Hematopoietic multipotent progenitor cell treated with erythropoietin and hydrocortisone succinate and interleukin-3 and kit ligand, for 4 days (in vitro differentiated cells): ENCODE measurements around the gene ADA.
A peak's percentile ranks its signal among the peaks of the same experiment; 100 is the strongest.
"Not testable (repeated sequence)": the region's sequence is repeated elsewhere in the genome, so short reads cannot be mapped to it uniquely, and the experiment has no call there.

Source experiments
- DNase-seq: peaks from one replicate; pipeline ENCODE4 v3.0.0-alpha.2; 2015

The ADA gene

GRCh38 chr20:44597930-44598329 is 53.6 kb downstream of the ADA start:
- DNase-seq: no peak

GRCh38 chr20:44597516-44597915 is 54.0 kb downstream of the ADA start:
- no peak for DNase-seq

DNA sequence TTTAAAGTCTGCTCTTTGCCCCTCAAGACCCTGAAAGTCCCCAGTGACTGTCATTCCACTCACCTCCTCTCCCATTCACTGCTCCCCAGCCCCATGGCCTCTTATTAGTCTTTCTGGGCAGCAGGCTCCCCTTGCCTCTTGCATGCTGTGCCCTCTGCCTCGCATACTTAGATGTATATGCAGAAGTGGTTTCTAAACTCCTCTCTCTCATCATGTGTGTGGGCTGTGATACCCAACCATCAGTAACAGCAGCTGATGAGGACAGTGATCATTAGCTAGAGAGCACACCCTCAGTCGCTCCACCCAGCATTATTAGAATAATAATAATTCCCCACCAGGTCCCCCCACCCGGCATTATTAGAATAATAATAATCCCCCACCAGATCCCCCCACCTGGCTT is 54.6 kb downstream of the ADA start:
- DNase-seq: no peak

GRCh38 chr20:44596010-44596409 is 55.5 kb downstream of the ADA start:
- no peak for DNase-seq

GRCh38 chr20:44594730-44595129 is 56.8 kb downstream of the ADA start:
- DNase-seq: peak; percentile 87

DNA sequence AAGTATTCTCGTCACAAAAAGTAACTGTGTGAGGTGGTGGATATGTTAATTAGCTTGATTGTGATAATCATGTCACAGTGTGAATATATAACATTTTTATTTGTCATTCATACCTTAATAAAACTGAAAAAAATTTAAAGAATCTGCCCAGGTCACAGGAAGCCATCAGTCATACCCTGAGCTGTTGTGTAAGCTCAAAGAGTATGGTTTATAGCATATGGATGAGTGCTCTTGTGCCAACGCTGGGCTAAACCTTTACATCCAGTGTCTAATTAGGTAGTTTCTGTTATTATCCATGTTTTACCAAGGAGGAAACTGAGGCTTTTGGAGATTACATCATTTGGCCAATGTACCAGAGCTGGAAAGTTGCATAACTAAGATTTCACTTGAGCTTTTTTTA is 57.7 kb downstream of the ADA start:
- no peak for DNase-seq

- DNase-seq: no peak
Measured at GRCh38 chr20:44592366-44592765, 59.1 kb downstream of the ADA start.

DNA sequence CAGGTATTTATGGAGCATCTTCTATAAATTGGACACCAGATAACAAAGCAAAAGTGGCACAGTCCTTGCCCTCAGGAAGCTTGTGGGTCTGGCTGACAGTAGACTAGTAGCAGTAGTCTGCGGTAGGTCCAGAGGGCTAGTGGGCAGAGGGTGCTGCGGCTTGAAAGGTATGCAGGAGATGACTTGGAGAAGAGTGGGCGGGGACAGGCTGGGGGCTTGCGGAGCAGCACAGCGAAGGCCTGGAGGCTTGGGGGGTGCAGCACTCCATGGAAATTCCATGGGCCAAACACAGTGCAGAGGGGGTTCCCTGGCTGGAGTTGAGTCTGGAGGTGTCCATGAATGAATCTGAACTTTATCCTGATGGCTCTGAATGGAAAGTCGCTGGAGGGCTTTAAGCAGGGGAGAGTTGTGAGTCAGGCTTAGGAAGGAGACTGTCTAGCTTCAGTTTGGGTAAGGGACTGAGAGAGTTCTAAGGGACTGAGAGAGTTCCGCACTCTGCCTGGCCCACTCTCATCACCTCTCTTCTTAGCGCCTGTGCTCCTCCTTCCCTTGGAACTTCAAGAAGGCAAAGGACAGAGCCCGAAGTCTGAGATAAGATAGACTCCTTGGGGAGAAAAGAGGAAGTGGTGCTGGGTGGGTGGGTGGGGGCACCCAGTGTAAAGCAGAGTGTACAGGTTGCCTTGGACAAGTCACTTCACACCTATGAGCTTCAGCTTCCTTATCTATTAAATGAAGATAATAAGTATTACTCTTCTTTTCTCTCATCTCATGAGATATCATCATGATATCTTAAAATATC is 60.3 kb downstream of the ADA start:
- DNase-seq: peak; percentile 46

GRCh38 chr20:44589537-44589936 is 62.0 kb downstream of the ADA start:
- no peak for DNase-seq

DNA sequence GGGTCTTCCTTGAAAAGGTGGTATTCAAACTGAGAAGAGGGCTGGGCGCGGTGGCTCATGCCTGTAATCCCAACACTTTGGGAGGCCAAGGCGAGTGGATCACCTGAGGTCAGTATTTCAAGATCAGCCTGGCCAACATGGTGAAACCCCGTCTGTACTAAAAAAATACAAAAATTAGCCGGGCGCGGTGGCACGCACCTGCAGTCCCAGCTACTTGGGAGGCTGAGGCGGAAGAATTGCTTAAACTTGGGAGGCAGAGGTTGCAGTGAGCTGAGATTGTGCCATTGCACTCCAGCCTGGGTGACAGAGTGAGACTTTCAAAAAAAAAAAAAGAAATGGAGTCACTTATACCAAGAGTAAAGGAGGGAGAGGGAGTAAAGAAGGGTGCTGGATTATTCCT is 63.2 kb downstream of the ADA start:
- not testable (repeated sequence) for DNase-seq

DNA sequence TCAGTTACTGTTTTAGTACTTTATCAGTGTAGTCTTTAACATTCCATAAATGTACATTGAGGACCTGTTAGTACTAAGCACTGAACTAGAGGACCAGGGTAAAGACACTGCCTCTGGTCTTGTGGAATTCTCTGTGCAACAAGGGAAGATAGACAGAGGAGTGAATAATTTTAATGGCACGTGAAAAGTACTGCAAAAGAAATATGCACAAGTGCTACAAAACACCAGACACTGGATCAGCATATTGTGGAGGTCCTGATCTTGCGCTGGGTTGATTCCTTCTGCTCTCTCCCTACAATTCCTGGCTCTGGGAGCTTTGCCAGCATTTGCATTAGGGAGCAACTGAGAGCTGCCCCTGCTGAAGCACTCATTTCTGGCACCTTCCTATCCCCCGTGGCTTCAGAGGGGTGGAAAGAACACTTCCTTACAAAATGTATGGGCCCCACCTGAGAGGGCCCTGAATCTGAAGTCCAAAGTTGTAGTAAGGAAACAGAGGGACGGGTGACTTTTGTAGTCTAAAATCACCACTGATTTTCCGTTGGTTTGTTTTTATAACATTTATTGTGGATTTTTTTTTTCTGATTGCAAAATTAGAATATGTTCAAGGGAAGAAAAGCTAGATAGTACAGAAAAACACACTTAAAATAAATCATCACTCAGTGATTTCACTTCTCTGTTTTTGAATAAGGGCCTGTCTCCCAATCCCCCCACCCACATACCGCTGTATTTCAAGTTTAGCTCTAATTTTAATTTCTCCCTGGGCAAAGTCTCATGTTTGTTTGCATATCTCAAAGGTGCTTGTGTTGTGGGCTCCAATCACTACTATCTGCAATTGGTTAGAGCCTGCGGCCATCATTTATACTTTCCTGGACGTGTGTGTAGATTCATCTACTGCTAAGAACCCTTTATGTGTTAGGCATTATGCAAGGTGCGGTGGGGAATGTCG is 64.2 kb downstream of the ADA start:
- DNase-seq: no peak

DNA sequence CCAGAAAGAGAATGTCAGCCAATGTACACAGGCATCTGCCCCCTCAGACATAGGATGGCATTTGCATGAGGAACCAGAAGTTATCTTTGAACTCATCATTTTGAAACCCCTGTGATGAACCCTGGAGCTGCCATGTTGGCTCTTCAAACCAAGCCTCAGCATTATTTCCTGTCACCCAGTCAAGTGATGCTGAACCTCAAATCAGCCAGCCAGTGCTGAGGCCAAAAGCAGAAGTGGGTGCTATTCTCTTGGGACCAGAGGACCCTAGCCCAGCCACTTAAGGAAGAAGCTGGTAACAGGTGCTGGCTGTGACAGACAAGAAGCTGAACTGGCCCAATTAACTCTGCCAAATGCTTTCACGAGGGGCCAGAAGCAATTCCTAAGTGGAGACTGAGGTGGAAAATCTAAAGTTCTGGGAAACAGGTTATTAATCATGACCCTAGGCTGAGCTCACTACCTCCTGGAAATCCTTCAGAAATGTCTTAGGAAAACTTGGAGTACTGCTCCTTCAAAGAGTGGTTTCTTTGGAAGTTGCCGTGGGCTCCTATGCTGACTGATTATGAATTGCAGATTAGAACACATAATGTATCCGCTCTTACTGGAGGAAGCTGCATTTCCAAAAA is 65.1 kb downstream of the ADA start:
- DNase-seq: peak; percentile 78

GRCh38 chr20:44585057-44585963 is 66.2 kb downstream of the ADA start:
- peak; percentile 60 for DNase-seq

DNA sequence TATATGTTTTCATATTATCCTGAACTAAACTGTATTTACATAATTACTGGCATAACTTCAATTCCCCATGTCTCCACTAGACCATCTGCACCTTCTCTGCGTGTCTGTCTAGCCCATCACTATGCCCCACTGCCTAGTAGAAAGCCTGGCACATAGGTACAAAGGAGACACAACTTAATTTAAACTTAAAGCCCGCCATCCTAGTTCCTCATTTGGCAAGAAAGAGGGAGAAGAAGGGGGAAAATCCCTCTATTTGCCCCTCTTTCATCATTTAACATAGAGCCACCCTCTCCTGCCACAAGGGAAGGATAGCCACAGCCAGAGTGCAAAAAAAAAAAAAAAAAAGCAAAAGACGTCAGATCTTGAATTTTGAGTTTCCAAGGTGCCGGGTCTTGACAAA is 67.3 kb downstream of the ADA start:
- DNase-seq: no peak

GRCh38 chr20:44583157-44583556 is 68.3 kb downstream of the ADA start:
- DNase-seq: no peak

- peak; percentile 61 for DNase-seq
Measured at GRCh38 chr20:44582311-44583025, 69.0 kb downstream of the ADA start, which contains the start of gene PKIG. Gene PKIG (plus strand): TSS chr20:44582579. CDS start chr20:44614557, 31,978 bp downstream.

DNA sequence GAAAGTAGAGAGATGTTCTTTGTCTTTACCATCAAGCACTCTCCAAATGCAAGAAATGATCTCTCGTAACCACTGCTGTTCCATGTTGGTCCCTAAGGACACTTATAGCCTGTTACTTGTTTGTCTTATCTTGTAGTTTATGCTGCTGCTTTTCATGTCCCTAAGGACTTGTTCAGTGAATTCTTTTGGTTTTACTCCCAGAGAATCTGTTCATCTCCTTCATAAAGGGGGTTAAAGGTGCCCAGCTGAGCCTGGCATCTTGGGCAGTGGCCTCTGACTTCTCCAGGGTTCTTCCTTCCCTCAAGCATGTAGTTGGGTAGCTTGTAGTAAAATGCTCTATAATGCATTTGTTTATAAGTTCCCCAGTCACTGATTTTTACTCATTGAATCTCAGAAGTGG is 70.0 kb downstream of the ADA start:
- no peak for DNase-seq

DNA sequence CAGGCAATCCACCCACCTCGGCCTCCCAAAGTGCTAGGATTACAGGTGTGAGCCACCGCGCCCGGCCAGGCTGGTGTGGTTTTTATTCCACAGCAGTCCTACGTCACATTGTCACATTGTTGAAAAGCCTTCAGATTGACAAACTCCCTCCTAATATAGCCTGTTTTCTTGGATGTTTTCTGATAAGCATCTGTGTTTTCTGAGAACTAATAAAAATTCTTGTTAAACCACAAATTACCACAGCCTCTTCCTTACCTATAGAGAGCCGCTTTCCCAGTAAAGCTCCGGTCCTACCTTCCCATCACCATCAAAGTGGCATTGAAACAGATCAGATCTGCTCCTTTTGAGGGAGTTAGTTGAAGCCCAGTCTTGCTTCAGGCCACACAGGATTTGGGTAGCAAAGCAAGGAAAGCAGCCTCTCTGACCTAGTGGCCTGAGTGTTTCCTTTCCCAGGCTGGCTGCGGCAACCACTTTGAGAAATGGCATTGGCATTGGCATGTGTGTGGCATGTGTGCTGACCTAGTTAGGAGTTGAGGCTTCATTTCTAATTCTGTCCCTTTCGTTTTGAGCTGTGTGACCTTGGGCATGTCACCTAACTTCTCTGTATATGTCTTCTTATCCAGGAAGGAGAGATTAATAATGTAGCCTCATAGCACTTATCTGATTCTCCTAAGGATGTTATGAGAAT is 70.8 kb downstream of the ADA start:
- no peak for DNase-seq

GRCh38 chr20:44579313-44580081 is 72.0 kb downstream of the ADA start:
- no peak for DNase-seq

GRCh38 chr20:44576297-44576696 is 75.2 kb downstream of the ADA start:
- DNase-seq: peak; percentile 83
